Endothelial cell (in vitro differentiated cells): ENCODE results near the gene COPS6. TPM values are rescaled to one million over a fixed set of nuclear protein-coding genes. Genes with fewer than 3 reads are reported as not detected.

Source experiments
- DNase-seq: peaks from one replicate; pipeline ENCODE4 v3.0.0; 2021; ENCODE audit warnings: low spot score
- H3K27ac Mint-ChIP-seq: one replicate; pipeline ENCODE4 v1.8.0; 2021; ENCODE audit warnings: mixed read lengths, inconsistent platforms; ENCODE audit not compliant: unreplicated experiment
- H3K27me3 Mint-ChIP-seq: one replicate; pipeline ENCODE4 v1.8.0; 2021; ENCODE audit warnings: mild to moderate bottlenecking, moderate library complexity, mixed read lengths, inconsistent platforms; ENCODE audit not compliant: unreplicated experiment
- H3K36me3 Mint-ChIP-seq: one replicate; pipeline ENCODE4 v1.8.0; 2021; ENCODE audit warnings: mild to moderate bottlenecking, low read depth, mixed read lengths, inconsistent platforms; ENCODE audit not compliant: unreplicated experiment
- H3K4me1 Mint-ChIP-seq: one replicate; pipeline ENCODE4 v1.8.0; 2021; ENCODE audit warnings: mild to moderate bottlenecking, mixed read lengths, inconsistent platforms; ENCODE audit not compliant: unreplicated experiment
- H3K4me3 Mint-ChIP-seq: one replicate; pipeline ENCODE4 v1.8.0; 2021; ENCODE audit warnings: mild to moderate bottlenecking, mixed read lengths, inconsistent platforms; ENCODE audit not compliant: unreplicated experiment
- H3K9me3 Mint-ChIP-seq: one replicate; pipeline ENCODE4 v1.8.0; 2021; ENCODE audit warnings: mixed read lengths, inconsistent platforms; ENCODE audit not compliant: unreplicated experiment
- CTCF ChIP-seq: fragments of 200-600 bp; sonication (generic); IDR thresholded peaks from one replicate; pipeline ENCODE4 v1.5.0; 2021; ENCODE audit warnings: antibody characterized with exemption; ENCODE audit not compliant: unreplicated experiment
- total RNA-seq: library from RNA; stranded (reverse); fragmentation: NEBNext Ultra II Directional; extraction: Animal tissue kit (Norgen Biotek cat#: 25700); gene quantifications from one replicate; pipeline ENCODE4 v1.2.1, GENCODE V29; 2021; ENCODE audit not compliant: unreplicated experiment

Gene COPS6
- total RNA-seq, 1 donor from 2014 or later: 82.4 TPM

- Mint-ChIP-seq H3K4me3 (peak overlapping the region; percentile 83), H3K9me3 (peaks cover 23% of the 10 kb centered on the region), H3K27me3 (peaks cover 13% of the 10 kb centered on the region), H3K27ac (no peak overlapping the region), H3K36me3 (peaks cover 59% of the 10 kb centered on the region), H3K4me1 (no peaks in the 10 kb centered on the region)
- TF ChIP-seq CTCF: no peak
- no peak for DNase-seq
Observed at GRCh38 chr7:100069991-100070390, 18.8 kb upstream of the COPS6 start.

- peaks cover 23% of the 10 kb centered on the region for H3K9me3 Mint-ChIP-seq
- peak overlapping the region; percentile 84 for H3K4me3 Mint-ChIP-seq
- peaks cover 71% of the 10 kb centered on the region for H3K36me3 Mint-ChIP-seq
- no peaks in the 10 kb centered on the region for H3K4me1 Mint-ChIP-seq
- no peak overlapping the region for H3K27ac Mint-ChIP-seq
- no peak for TF ChIP-seq CTCF
- H3K27me3 Mint-ChIP-seq: peaks cover 18% of the 10 kb centered on the region
- DNase-seq: no peak
Observed at GRCh38 chr7:100071018-100071723, 17.6 kb upstream of the COPS6 start.

- Mint-ChIP-seq H3K27me3 (peaks cover 18% of the 10 kb centered on the region), H3K9me3 (peaks cover 23% of the 10 kb centered on the region), H3K4me1 (no peaks in the 10 kb centered on the region), H3K27ac (no peak overlapping the region), H3K36me3 (peaks cover 79% of the 10 kb centered on the region), H3K4me3 (peak overlapping the region; percentile 84)
- DNase-seq: no peak
- no peak for TF ChIP-seq CTCF
Observed at GRCh38 chr7:100072462-100072861, 16.3 kb upstream of the COPS6 start.

- Mint-ChIP-seq H3K27me3 (peaks cover 23% of the 10 kb centered on the region), H3K4me1 (peaks cover 6% of the 10 kb centered on the region), H3K36me3 (peaks cover 82% of the 10 kb centered on the region), H3K27ac (no peak overlapping the region), H3K4me3 (peak overlapping the region; percentile 85), H3K9me3 (peaks cover 23% of the 10 kb centered on the region)
- TF ChIP-seq CTCF: no peak
- DNase-seq: no peak
Observed at GRCh38 chr7:100074841-100075240, 13.9 kb upstream of the COPS6 start.

GRCh38 chr7:100075418-100075817, 13.4 kb upstream of the COPS6 start:
- no peak for DNase-seq
- peaks cover 22% of the 10 kb centered on the region for H3K9me3 Mint-ChIP-seq
- H3K4me3 Mint-ChIP-seq: peak overlapping the region; percentile 85
- H3K27me3 Mint-ChIP-seq: peaks cover 25% of the 10 kb centered on the region
- H3K4me1 Mint-ChIP-seq: peaks cover 11% of the 10 kb centered on the region
- H3K27ac Mint-ChIP-seq: no peak overlapping the region
- H3K36me3 Mint-ChIP-seq: peaks cover 76% of the 10 kb centered on the region
- TF ChIP-seq CTCF: no peak
